Measurements from ENCODE around the gene LMOD3.

DNA sequence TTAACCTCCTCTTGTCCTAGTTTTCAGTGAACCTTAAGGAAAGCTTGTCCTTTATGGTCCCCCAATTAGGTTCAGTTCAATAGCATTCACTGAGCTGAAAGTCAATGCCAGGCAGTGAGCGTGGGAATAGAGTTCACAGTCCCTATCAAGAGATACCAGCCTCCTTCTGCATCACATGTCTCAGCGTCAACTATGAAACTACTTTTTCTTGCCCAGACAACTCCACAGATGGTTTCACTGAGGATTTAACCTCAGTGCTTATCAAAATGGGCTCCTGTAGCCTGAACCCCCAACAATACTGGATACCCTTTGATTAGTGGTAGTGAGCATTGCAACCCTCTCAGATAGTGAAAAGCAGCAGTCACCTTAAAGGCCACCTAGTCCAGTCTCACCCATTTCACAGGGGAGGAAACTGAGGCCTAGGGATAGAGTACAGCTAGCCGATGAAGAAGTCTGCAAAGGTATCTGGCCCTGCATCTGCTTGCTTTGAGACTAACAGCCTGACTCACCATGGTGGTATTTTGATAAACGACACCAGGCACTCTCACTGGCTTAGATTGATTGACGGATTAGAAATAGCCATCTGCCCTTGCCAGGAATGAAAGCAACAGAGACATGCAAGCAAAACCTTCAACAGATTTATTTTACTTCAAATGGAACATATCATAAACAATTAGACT is 40.7 kb downstream of the LMOD3 start:
- TF ChIP-seq, protein P1, sequence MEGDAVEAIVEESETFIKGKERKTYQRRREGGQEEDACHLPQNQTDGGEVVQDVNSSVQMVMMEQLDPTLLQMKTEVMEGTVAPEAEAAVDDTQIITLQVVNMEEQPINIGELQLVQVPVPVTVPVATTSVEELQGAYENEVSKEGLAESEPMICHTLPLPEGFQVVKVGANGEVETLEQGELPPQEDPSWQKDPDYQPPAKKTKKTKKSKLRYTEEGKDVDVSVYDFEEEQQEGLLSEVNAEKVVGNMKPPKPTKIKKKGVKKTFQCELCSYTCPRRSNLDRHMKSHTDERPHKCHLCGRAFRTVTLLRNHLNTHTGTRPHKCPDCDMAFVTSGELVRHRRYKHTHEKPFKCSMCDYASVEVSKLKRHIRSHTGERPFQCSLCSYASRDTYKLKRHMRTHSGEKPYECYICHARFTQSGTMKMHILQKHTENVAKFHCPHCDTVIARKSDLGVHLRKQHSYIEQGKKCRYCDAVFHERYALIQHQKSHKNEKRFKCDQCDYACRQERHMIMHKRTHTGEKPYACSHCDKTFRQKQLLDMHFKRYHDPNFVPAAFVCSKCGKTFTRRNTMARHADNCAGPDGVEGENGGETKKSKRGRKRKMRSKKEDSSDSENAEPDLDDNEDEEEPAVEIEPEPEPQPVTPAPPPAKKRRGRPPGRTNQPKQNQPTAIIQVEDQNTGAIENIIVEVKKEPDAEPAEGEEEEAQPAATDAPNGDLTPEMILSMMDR (IDR thresholded peaks at IDR 0.05) = no peak
- no peak for TF ChIP-seq POLR2A (IDR thresholded peaks at IDR 0.05)

Data from testis (tissue), 2 donors.